Bronchial smooth muscle cell (primary cell): ENCODE results near the gene NDUFB6. TPM values are rescaled to one million over a fixed set of nuclear protein-coding genes. Genes with fewer than 3 reads are reported as not detected.

Experiments
- total RNA-seq: library from RNA; depleted of rRNA; stranded (reverse); fragments of >200 nt; gene quantifications from 2 replicates; pipeline ENCODE4 v1.2.1, GENCODE V29; 2014

Gene NDUFB6
- 79.8 and 83.9 TPM in 2 replicates for total RNA-seq

GRCh38 chr9:32572900-32573523, at the start of gene NDUFB6:
TSS of gene NDUFB6 (minus strand) at chr9:32573159. CDS start at chr9:32573060, 99 bp downstream.

GRCh38 chr9:32552172-32552872, 20.6 kb downstream of the NDUFB6 start, which contains the start of the genes SMIM27 and TOPORS:
TSS of gene SMIM27 (plus strand) at chr9:32552327. CDS start at chr9:32552435, 108 bp downstream.
TSS of gene TOPORS (minus strand) at chr9:32552586. CDS start at chr9:32552436, 150 bp downstream.

GRCh38 chr9:32526041-32526706, 46.8 kb downstream of the NDUFB6 start, which contains the start of gene RIGI:
TSS of gene RIGI (minus strand) at chr9:32526196. CDS start at chr9:32526166, 30 bp downstream.

Other genes with a start within 250 kb of the NDUFB6 start
- 62.3 and 70.9 TPM in 2 replicates for gene ACO1, start 188.5 kb downstream of the NDUFB6 start, total RNA-seq
- 6.1 and 9.1 TPM in 2 replicates for gene RIGI, start 47.0 kb downstream of the NDUFB6 start, total RNA-seq
- 6.5 and 7.7 TPM in 2 replicates for gene SMIM27, start 20.8 kb downstream of the NDUFB6 start, total RNA-seq
- 26.6 and 29.5 TPM in 2 replicates for gene TOPORS, start 20.6 kb downstream of the NDUFB6 start, total RNA-seq
- gene TAF1L, start 62.5 kb upstream of the NDUFB6 start, total RNA-seq = under 0.01 TPM in 2 replicates
- gene TMEM215, start 210.4 kb upstream of the NDUFB6 start, total RNA-seq = not detected in 2 replicates